HepG2 (cell line): ENCODE measurements around the gene GPR183. TPM values are rescaled to one million over a fixed set of nuclear protein-coding genes. Genes with fewer than 3 reads are reported as not detected.

Source experiments
- ATAC-seq: fragments of 200-7000 bp; cut with Tn5 transposase; 3 replicates; pipeline ENCODE4 v1.9.1; 2020; ENCODE audit warnings: mild to moderate bottlenecking, moderate library complexity
- BruUV-seq: library from RNA; stranded (reverse); fragments of 400-500 nt; replicated peaks from 2 replicates; lab custom pipeline; 2021; lab: Mats Ljungman, UMichigan
- CTCF ChIA-PET: fragments of 300-600 bp; formaldehyde crosslinking; extraction: SDS; loops from one replicate; lab custom pipeline; 2021; ENCODE audit warnings: low total read pairs, inconsistent platforms, low intra/inter-chr PET ratio; lab: Yijun Ruan, JAX
- POLR2A ChIA-PET: fragments of 350-600 bp; sonication (Branson Sonifier 250); formaldehyde crosslinking; loops from one replicate; lab custom pipeline; 2020; ENCODE audit warnings: antibody characterized with exemption, inconsistent platforms; lab: Yijun Ruan, JAX
- DNase-seq: peaks from one replicate; pipeline ENCODE4 v3.0.0-alpha.2; 2015; ENCODE audit warnings: low spot score
- FAIRE-seq: peaks from 3 replicates; lab custom pipeline; 2011; peaks lifted over from hg19 to GRCh38; lab: Jason Lieb, UNC
- H2AFZ ChIP-seq: one replicate; pipeline ENCODE4 v1.6.1; 2011; ENCODE audit warnings: low read length, inconsistent platforms
- H3K27ac ChIP-seq: fragments of 300-600 bp; 3 replicates; pipeline ENCODE4 v1.8.0; 2011; ENCODE audit warnings: mixed run types, mild to moderate bottlenecking, mixed read lengths, low read length, inconsistent platforms; ENCODE audit not compliant: insufficient read depth; ENCODE audit errors: extremely low read length
- H3K27me3 ChIP-seq, 2 experiments: fragments of 200-600 bp in 1 of 2; 2 replicates in 1 of 2; 3 replicates in 1 of 2; pipeline versions ENCODE4 v1.6.0 to v1.8.0; 2011; ENCODE audit warnings: low read length in 2 of 2, mild to moderate bottlenecking in 2 of 2, moderate library complexity in 2 of 2, inconsistent platforms in 1 of 2; ENCODE audit not compliant: insufficient read depth in 2 of 2, control insufficient read depth in 1 of 2
- H3K36me3 ChIP-seq, 2 experiments: fragments of 200-600 bp in 1 of 2; replicated peaks in 1 of 2; 2 replicates in 1 of 2; 3 replicates in 1 of 2; pipeline versions ENCODE4 v1.5.1 to v1.8.0; 2011; ENCODE audit warnings: low read length in 2 of 2, inconsistent platforms in 1 of 2; ENCODE audit not compliant: insufficient read depth in 2 of 2, control insufficient read depth in 1 of 2
- H3K4me1 ChIP-seq: 2 replicates; pipeline ENCODE4 v1.5.1; 2012; ENCODE audit warnings: low read length, inconsistent platforms; ENCODE audit not compliant: insufficient read depth
- H3K4me2 ChIP-seq: 2 replicates; pipeline ENCODE4 v1.6.0; 2011; ENCODE audit warnings: low read depth, low read length, inconsistent platforms
- H3K4me3 ChIP-seq, 3 experiments: fragments of 200-600 bp in 1 of 3; sonication (generic), shearing (Covaris generic) in 1 of 3; replicated peaks in 1 of 3; 2 replicates each; pipeline ENCODE4 v1.5.1; 2011 to 2016; ENCODE audit warnings: low read length in 3 of 3, inconsistent platforms in 2 of 3, low read depth in 2 of 3, mild to moderate bottlenecking in 2 of 3, control low read depth in 1 of 3, mixed read lengths in 1 of 3; ENCODE audit not compliant: insufficient read depth in 1 of 3
- H3K79me2 ChIP-seq: one replicate; pipeline ENCODE4 v1.6.1; 2011; ENCODE audit warnings: low read length, inconsistent platforms; ENCODE audit not compliant: insufficient read depth
- H3K9ac ChIP-seq: 2 replicates; pipeline ENCODE4 v1.6.0; 2011; ENCODE audit warnings: mild to moderate bottlenecking, low read depth, low read length, inconsistent platforms; ENCODE audit not compliant: insufficient read depth
- H3K9me3 ChIP-seq: 2 replicates; pipeline ENCODE4 v1.5.1; 2012; ENCODE audit warnings: mild to moderate bottlenecking, low read length
- H4K20me1 ChIP-seq: 2 replicates; pipeline ENCODE4 v1.6.0; 2011; ENCODE audit warnings: inconsistent platforms, mild to moderate bottlenecking, low read length, moderate library complexity; ENCODE audit not compliant: insufficient read depth
- JUN ChIP-seq: sonication (generic); formaldehyde crosslinking; IDR thresholded peaks from 2 replicates; pipeline ENCODE4 v1.4.0; 2020; ENCODE audit warnings: mild to moderate bottlenecking, missing genetic modification reagents
- NR2F6 ChIP-seq, 2 experiments: IDR thresholded peaks; 2 replicates each; pipeline ENCODE4 v1.6.1; 2016; ENCODE audit warnings: antibody characterized with exemption in 1 of 2, mild to moderate bottlenecking in 1 of 2
- STAG1 ChIP-seq: sonication (generic); formaldehyde crosslinking; IDR thresholded peaks from 2 replicates; pipeline ENCODE4 v1.4.0; 2020; ENCODE audit warnings: missing genetic modification reagents
- TOPORS ChIP-seq: sonication (generic); formaldehyde crosslinking; IDR thresholded peaks from 2 replicates; pipeline ENCODE4 v1.8.0; 2023; ENCODE audit warnings: mild to moderate bottlenecking, missing genetic modification reagents
- ZNF260 ChIP-seq: sonication (generic); formaldehyde crosslinking; IDR thresholded peaks from 2 replicates; pipeline ENCODE4 v1.4.0; 2020; ENCODE audit warnings: missing genetic modification reagents, low read depth, mild to moderate bottlenecking, borderline replicate concordance
- ZNF329 ChIP-seq: sonication (generic); formaldehyde crosslinking; IDR thresholded peaks from 2 replicates; pipeline ENCODE4 v1.9.0; 2021; ENCODE audit warnings: low read depth, mild to moderate bottlenecking, missing genetic modification reagents
- ZNF343 ChIP-seq: sonication (generic); formaldehyde crosslinking; IDR thresholded peaks from 2 replicates; pipeline ENCODE4 v1.4.0; 2020; ENCODE audit warnings: mild to moderate bottlenecking, missing genetic modification reagents
- ZNF737 ChIP-seq: sonication (generic); formaldehyde crosslinking; IDR thresholded peaks from 2 replicates; pipeline ENCODE4 v1.5.0; 2020; ENCODE audit warnings: missing genetic modification reagents, mild to moderate bottlenecking, borderline replicate concordance
- ZSCAN30 ChIP-seq: sonication (generic); formaldehyde crosslinking; IDR thresholded peaks from 2 replicates; pipeline ENCODE4 v1.5.0; 2020; ENCODE audit warnings: mild to moderate bottlenecking, missing genetic modification reagents
- WGBS: methylation state at CpG from one replicate; pipeline ENCODE4 v1.1.6; 2017; ENCODE audit warnings: low lambda C conversion rate; 5-methylcytosine and 5-hydroxymethylcytosine counted together
- in situ Hi-C: cut with HindIII; loops from 2 replicates; pipeline ENCODE4 v1.10.0; 2017; ENCODE audit warnings: low pct_unique_long_range_greater_than_20kb; ENCODE audit not compliant: extremely low pct_ligation_motif_present
- intact Hi-C: fragments of 100-400 bp; cut with micrococcal nuclease; formaldehyde crosslinking; loops from one replicate; pipeline ENCODE4 v1.10.0; 2022; ENCODE audit not compliant: unreplicated experiment
- polyA plus RNA-seq, 8 experiments: library from polyadenylated mRNA; depleted of rRNA in 3 of 8; stranded (reverse) in 7 of 8; unstranded in 1 of 8; fragments of >200 nt; fragmentation: Illumina TruSeq in 4 of 8; extraction: Trizol in 4 of 8; gene quantifications; 2 replicates each; pipeline versions ENCODE4 v1.2.1 to v1.2.3, GENCODE V29; 2011 to 2016; ENCODE audit warnings: low read depth in 4 of 8, missing spikeins in 1 of 8, mixed read lengths in 1 of 8; ENCODE audit not compliant: insufficient read depth in 1 of 8
- total RNA-seq, 5 experiments: library from RNA; depleted of rRNA; stranded (reverse); fragments of >200 nt; fragmentation: Illumina TruSeq; extraction: Trizol; gene quantifications; 2 replicates each; pipeline ENCODE4 v1.2.3, GENCODE V29; 2016; ENCODE audit warnings: low read depth in 1 of 5
- TF ChIP-seq, protein P1 (sequence below): sonication (generic); formaldehyde crosslinking; IDR thresholded peaks from 2 replicates; pipeline ENCODE4 v1.4.0; 2020; ENCODE audit warnings: missing genetic modification reagents
- TF ChIP-seq, protein P2 (sequence below), 2 experiments: sonication (generic) in 1 of 2; formaldehyde crosslinking in 1 of 2; IDR thresholded peaks; 2 replicates each; pipeline versions ENCODE4 v1.4.0 to v1.6.1; 2018 to 2020; ENCODE audit warnings: missing genetic modification reagents in 2 of 2, borderline replicate concordance in 1 of 2, low read depth in 1 of 2, mild to moderate bottlenecking in 1 of 2, missing biosample characterization in 1 of 2
- TF ChIP-seq, protein P3 (sequence below), 2 experiments: sonication (generic) in 1 of 2; formaldehyde crosslinking in 1 of 2; IDR thresholded peaks; 2 replicates each; pipeline versions ENCODE4 v1.4.0 to v1.6.1; 2016 to 2020; ENCODE audit warnings: borderline replicate concordance in 1 of 2, low read depth in 1 of 2, mild to moderate bottlenecking in 1 of 2, missing genetic modification reagents in 1 of 2

Gene GPR183
- total and polyA plus RNA-seq, 2 of the 13 experiments (the other 11 are each of a cell fraction or from before 2014, with no cell fraction given) = not detected

DNA sequence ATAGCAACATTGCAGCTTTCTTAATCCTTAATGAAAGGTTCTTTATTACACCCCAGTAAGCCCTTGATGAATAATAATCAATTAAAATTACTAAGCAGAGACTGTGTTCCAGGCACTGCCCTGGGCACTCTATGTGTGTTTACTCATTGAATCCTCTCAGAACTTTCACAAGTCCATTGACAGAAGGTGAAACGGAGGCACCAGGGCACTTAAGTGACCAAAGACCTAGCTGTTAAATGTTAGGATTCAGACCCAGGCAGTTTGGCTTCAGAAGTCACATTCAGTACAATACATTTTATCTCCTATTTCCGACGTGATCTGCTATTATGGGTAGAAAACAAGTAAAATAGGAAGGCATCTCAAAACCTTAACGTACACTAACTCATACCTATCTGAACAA, 2.7 kb downstream of the GPR183 start (continued):
- TF ChIP-seq, protein P1, sequence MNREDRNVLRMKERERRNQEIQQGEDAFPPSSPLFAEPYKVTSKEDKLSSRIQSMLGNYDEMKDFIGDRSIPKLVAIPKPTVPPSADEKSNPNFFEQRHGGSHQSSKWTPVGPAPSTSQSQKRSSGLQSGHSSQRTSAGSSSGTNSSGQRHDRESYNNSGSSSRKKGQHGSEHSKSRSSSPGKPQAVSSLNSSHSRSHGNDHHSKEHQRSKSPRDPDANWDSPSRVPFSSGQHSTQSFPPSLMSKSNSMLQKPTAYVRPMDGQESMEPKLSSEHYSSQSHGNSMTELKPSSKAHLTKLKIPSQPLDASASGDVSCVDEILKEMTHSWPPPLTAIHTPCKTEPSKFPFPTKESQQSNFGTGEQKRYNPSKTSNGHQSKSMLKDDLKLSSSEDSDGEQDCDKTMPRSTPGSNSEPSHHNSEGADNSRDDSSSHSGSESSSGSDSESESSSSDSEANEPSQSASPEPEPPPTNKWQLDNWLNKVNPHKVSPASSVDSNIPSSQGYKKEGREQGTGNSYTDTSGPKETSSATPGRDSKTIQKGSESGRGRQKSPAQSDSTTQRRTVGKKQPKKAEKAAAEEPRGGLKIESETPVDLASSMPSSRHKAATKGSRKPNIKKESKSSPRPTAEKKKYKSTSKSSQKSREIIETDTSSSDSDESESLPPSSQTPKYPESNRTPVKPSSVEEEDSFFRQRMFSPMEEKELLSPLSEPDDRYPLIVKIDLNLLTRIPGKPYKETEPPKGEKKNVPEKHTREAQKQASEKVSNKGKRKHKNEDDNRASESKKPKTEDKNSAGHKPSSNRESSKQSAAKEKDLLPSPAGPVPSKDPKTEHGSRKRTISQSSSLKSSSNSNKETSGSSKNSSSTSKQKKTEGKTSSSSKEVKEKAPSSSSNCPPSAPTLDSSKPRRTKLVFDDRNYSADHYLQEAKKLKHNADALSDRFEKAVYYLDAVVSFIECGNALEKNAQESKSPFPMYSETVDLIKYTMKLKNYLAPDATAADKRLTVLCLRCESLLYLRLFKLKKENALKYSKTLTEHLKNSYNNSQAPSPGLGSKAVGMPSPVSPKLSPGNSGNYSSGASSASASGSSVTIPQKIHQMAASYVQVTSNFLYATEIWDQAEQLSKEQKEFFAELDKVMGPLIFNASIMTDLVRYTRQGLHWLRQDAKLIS (CRISPR knock-in tag) = no peak
- TF ChIP-seq, protein P2, sequence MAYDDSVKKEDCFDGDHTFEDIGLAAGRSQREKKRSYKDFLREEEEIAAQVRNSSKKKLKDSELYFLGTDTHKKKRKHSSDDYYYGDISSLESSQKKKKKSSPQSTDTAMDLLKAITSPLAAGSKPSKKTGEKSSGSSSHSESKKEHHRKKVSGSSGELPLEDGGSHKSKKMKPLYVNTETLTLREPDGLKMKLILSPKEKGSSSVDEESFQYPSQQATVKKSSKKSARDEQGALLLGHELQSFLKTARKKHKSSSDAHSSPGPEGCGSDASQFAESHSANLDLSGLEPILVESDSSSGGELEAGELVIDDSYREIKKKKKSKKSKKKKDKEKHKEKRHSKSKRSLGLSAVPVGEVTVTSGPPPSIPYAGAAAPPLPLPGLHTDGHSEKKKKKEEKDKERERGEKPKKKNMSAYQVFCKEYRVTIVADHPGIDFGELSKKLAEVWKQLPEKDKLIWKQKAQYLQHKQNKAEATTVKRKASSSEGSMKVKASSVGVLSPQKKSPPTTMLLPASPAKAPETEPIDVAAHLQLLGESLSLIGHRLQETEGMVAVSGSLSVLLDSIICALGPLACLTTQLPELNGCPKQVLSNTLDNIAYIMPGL (CRISPR knock-in tag; IDR thresholded peaks at IDR 0.05; ENCODE audit: borderline replicate concordance in 1 of 2, low read depth in 1 of 2) = no peak
- no peak for TF ChIP-seq JUN (CRISPR knock-in tag)

DNA sequence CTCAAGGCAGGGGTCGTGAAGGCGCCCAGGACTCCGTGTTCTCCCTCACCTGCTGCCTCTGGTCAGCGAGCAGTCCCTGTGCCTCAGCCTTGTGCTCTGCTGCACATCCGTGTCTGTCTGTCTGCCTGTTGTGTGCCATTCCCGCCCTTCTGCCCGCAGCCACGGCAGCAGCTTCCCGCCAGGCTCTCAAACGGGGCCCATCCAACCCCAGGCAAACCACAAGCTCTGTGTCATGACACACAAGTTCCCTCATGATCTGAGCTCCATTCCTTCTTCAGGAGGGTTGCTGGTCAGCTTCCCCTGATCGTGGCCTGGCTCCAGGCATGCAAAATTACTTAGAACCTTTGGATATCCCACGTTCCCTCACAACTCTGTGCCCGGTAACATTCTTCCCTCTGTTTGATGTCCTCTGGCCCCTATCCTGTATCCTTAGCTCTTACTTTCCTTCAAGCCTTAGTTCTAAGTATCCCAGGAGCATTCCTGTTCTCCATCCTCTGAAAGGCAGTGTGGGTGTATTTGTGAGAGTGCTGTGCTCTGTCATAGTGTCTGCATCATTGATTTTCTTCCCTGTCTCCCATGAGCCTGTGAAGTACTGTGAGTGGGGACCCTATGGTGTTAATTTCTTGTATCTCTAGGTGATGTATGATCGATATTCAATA, 3.2 kb downstream of the GPR183 start:
- BruUV-seq = no TSS peak
- H3K9me3 ChIP-seq = no peaks in the 10 kb centered on the region
- H3K79me2 ChIP-seq = no peaks in the 10 kb centered on the region
- DNase-seq (no peak), FAIRE-seq (no peak), ATAC-seq (no peak)
- no peaks in the 10 kb centered on the region for H4K20me1 ChIP-seq
- ChIA-PET CTCF (no interaction called here), POLR2A (no interaction called here)
- no peak overlapping the region for H3K4me2 ChIP-seq
- H2AFZ ChIP-seq = no peak overlapping the region
- H3K4me3 ChIP-seq = no peak overlapping the region
- intact Hi-C loops (no loop called here), in situ Hi-C loops (no loop called here)
- WGBS = 97% methylated on average over 14 of the region's 14 CpGs
- no peak overlapping the region for H3K27ac ChIP-seq
- H3K27me3 ChIP-seq = no peaks in the 10 kb centered on the region
- H3K9ac ChIP-seq = no peak overlapping the region
- H3K36me3 ChIP-seq = peaks cover 2 to 11% of the 10 kb centered on the region in 2 experiments; a peak in 4 of 5 replicates
- H3K4me1 ChIP-seq = no peaks in the 10 kb centered on the region
- TF ChIP-seq STAG1 (CRISPR knock-in tag) (no peak), ZNF260 (CRISPR knock-in tag) (no peak), ZNF737 (CRISPR knock-in tag) (no peak), ZNF329 (CRISPR knock-in tag) (no peak), NR2F6 (IDR thresholded peaks at IDR 0.05) (no peak), NR2F6 (CRISPR knock-in tag; IDR thresholded peaks at IDR 0.05) (no peak), ZNF343 (CRISPR knock-in tag) (no peak), ZSCAN30 (CRISPR knock-in tag) (no peak), TOPORS (CRISPR knock-in tag) (no peak)
- TF ChIP-seq, protein P3, sequence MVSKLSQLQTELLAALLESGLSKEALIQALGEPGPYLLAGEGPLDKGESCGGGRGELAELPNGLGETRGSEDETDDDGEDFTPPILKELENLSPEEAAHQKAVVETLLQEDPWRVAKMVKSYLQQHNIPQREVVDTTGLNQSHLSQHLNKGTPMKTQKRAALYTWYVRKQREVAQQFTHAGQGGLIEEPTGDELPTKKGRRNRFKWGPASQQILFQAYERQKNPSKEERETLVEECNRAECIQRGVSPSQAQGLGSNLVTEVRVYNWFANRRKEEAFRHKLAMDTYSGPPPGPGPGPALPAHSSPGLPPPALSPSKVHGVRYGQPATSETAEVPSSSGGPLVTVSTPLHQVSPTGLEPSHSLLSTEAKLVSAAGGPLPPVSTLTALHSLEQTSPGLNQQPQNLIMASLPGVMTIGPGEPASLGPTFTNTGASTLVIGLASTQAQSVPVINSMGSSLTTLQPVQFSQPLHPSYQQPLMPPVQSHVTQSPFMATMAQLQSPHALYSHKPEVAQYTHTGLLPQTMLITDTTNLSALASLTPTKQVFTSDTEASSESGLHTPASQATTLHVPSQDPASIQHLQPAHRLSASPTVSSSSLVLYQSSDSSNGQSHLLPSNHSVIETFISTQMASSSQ (IDR thresholded peaks at IDR 0.05; ENCODE audit: low read depth) = no peak
- TF ChIP-seq, protein P3 (CRISPR knock-in tag; IDR thresholded peaks at IDR 0.05; ENCODE audit: borderline replicate concordance) = no peak
